PC-9 (cell line): ENCODE results near the gene DSN1. TPM values are rescaled to one million over a fixed set of nuclear protein-coding genes. Genes with fewer than 3 reads are reported as not detected.
A peak's percentile ranks its signal among the peaks of the same experiment; 100 is the strongest.

Experiments used
- BruUV-seq: library from RNA; stranded (reverse); fragments of 400-500 nt; replicated peaks from 2 replicates; lab custom pipeline; 2021; lab: Mats Ljungman, UMichigan
- CTCF ChIA-PET: fragments of 300-600 bp; sonication (Branson Sonifier 250); formaldehyde crosslinking; loops from one replicate; lab custom pipeline; 2022; ENCODE audit warnings: antibody characterized with exemption; lab: Charles Lee
- POLR2A ChIA-PET: fragments of 300-600 bp; sonication (Branson Sonifier 250); formaldehyde crosslinking; loops from one replicate; lab custom pipeline; 2022; ENCODE audit warnings: antibody characterized with exemption; ENCODE audit not compliant: unreplicated experiment; lab: Charles Lee
- DNase-seq, 2 experiments: peaks; one replicate each; pipeline versions ENCODE4 v3.0.0 to v3.0.0-alpha.2; 2015 to 2022; ENCODE audit warnings: mixed read lengths in 1 of 2
- H2AFZ ChIP-seq: fragments of 200-600 bp; sonication (generic); 2 replicates; pipeline ENCODE4 v1.8.1; 2017; ENCODE audit warnings: antibody characterized with exemption
- H3F3A ChIP-seq: fragments of 200-600 bp; sonication (generic); 2 replicates; pipeline ENCODE4 v1.8.1; 2017; ENCODE audit warnings: antibody characterized with exemption, mild to moderate bottlenecking, low read depth; ENCODE audit not compliant: insufficient read depth
- H3K27ac ChIP-seq: fragments of 200-600 bp; sonication (generic); 2 replicates; pipeline ENCODE4 v1.6.1; 2016; ENCODE audit warnings: mixed run types
- H3K27me3 ChIP-seq: fragments of 200-600 bp; sonication (generic); 2 replicates; pipeline ENCODE4 v1.6.1; 2016; ENCODE audit warnings: low read depth, mixed run types; ENCODE audit not compliant: insufficient read depth
- H3K36me3 ChIP-seq: fragments of 200-600 bp; sonication (generic); 2 replicates; pipeline ENCODE4 v1.6.1; 2016; ENCODE audit warnings: low read depth, mixed run types
- H3K4me1 ChIP-seq: fragments of 200-600 bp; sonication (generic); replicated peaks from 2 replicates; pipeline ENCODE4 v1.6.1; 2016; ENCODE audit warnings: mixed run types; ENCODE audit not compliant: insufficient read depth
- H3K4me2 ChIP-seq: fragments of 200-600 bp; sonication (generic); 2 replicates; pipeline ENCODE4 v1.6.1; 2017; ENCODE audit warnings: mixed run types
- H3K4me3 ChIP-seq: fragments of 200-600 bp; sonication (generic); 2 replicates; pipeline ENCODE4 v1.6.1; 2016; ENCODE audit warnings: mixed run types
- H3K79me2 ChIP-seq: fragments of 200-600 bp; sonication (generic); 2 replicates; pipeline ENCODE4 v1.6.1; 2017; ENCODE audit warnings: low read depth, mixed run types
- H3K9me2 ChIP-seq: fragments of 200-600 bp; sonication (generic); 2 replicates; pipeline ENCODE4 v1.8.1; 2017; ENCODE audit warnings: mild to moderate bottlenecking; ENCODE audit not compliant: insufficient read depth
- H3K9me3 ChIP-seq: fragments of 200-600 bp; sonication (generic); 2 replicates; pipeline ENCODE4 v1.8.1; 2016; ENCODE audit warnings: low read depth; ENCODE audit not compliant: insufficient read depth
- H4K20me1 ChIP-seq: fragments of 200-600 bp; sonication (generic); 2 replicates; pipeline ENCODE4 v1.8.1; 2017; ENCODE audit not compliant: insufficient read depth
- EZH2 ChIP-seq: fragments of 200-600 bp; sonication (generic); IDR thresholded peaks from 2 replicates; pipeline ENCODE4 v1.8.0; 2017; ENCODE audit warnings: antibody characterized with exemption, low read depth
- intact Hi-C: fragments of 100-400 bp; cut with micrococcal nuclease; formaldehyde crosslinking; loops from one replicate; pipeline ENCODE4 v1.10.0; 2022; ENCODE audit not compliant: unreplicated experiment
- total RNA-seq: library from RNA; stranded (reverse); gene quantifications from 2 replicates; pipeline ENCODE4 v1.2.3, GENCODE V29; 2021
- TF ChIP-seq, protein P1 (sequence below): fragments of 200-600 bp; sonication (generic); conservative IDR thresholded peaks from 2 replicates; pipeline ENCODE4 v1.6.1; 2017; ENCODE audit warnings: mixed run types, antibody characterized with exemption, mild to moderate bottlenecking, moderate library complexity

The DSN1 gene
- total RNA-seq, 1 experiment from 2014 or later: 32.4 TPM

DNA sequence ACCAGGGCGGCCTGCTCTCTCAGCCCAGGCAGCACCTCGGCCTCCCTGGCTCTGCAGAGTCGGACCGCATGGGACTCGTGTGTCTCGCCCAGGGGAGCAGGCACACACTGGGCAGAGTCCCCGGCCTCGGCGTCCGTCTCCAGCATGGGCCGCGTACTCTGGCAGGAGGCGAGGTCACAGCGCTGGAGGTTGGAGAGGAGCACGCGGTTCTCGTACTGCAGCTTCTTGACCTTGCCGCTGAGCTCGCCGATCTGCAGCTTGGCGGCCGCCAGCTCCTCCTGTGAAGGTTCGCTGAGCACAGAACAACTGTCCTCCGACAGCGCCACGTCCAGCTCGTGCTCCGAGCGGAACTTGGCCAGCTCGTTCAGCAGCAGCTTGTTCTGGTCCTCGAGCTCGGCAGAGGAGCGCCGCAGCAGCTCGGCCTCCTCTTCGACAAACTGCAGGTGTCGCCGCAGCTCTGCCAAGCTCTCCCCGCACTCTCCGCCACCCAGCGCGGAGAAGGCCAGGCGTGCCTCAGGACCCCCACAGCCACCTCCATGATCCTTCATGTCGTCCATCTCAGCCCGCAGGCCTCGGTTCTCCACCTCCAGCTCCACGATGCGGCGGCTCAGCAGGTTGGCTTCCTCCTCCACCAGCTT, 42.0 kb upstream of the DSN1 start:
- TF ChIP-seq, protein P1, sequence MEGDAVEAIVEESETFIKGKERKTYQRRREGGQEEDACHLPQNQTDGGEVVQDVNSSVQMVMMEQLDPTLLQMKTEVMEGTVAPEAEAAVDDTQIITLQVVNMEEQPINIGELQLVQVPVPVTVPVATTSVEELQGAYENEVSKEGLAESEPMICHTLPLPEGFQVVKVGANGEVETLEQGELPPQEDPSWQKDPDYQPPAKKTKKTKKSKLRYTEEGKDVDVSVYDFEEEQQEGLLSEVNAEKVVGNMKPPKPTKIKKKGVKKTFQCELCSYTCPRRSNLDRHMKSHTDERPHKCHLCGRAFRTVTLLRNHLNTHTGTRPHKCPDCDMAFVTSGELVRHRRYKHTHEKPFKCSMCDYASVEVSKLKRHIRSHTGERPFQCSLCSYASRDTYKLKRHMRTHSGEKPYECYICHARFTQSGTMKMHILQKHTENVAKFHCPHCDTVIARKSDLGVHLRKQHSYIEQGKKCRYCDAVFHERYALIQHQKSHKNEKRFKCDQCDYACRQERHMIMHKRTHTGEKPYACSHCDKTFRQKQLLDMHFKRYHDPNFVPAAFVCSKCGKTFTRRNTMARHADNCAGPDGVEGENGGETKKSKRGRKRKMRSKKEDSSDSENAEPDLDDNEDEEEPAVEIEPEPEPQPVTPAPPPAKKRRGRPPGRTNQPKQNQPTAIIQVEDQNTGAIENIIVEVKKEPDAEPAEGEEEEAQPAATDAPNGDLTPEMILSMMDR: no peak
- no peak for TF ChIP-seq EZH2
- BruUV-seq: no TSS peak
- no peak for DNase-seq
- Histone ChIP-seq H3K27ac (no peak overlapping the region), H3K79me2 (no peaks in the 10 kb centered on the region), H3K9me2 (no peaks in the 10 kb centered on the region), H3K36me3 (no peaks in the 10 kb centered on the region), H2AFZ (no peak overlapping the region), H3K27me3 (no peaks in the 10 kb centered on the region), H3K4me3 (no peak overlapping the region), H3K4me1 (peaks cover 57% of the 10 kb centered on the region), H3K9me3 (no peaks in the 10 kb centered on the region), H4K20me1 (no peaks in the 10 kb centered on the region), H3F3A (peaks cover 18% of the 10 kb centered on the region; the same call in 1 of the 2 replicates), H3K4me2 (no peak overlapping the region)
- ChIA-PET POLR2A (interaction anchor here (0.6 kb wide), 2 partner anchors 20 to 31 kb away, joined by 3 read pairs; no protein-coding TSS in a partner anchor), CTCF (no interaction called here)
- intact Hi-C loops: no loop called here

DNA sequence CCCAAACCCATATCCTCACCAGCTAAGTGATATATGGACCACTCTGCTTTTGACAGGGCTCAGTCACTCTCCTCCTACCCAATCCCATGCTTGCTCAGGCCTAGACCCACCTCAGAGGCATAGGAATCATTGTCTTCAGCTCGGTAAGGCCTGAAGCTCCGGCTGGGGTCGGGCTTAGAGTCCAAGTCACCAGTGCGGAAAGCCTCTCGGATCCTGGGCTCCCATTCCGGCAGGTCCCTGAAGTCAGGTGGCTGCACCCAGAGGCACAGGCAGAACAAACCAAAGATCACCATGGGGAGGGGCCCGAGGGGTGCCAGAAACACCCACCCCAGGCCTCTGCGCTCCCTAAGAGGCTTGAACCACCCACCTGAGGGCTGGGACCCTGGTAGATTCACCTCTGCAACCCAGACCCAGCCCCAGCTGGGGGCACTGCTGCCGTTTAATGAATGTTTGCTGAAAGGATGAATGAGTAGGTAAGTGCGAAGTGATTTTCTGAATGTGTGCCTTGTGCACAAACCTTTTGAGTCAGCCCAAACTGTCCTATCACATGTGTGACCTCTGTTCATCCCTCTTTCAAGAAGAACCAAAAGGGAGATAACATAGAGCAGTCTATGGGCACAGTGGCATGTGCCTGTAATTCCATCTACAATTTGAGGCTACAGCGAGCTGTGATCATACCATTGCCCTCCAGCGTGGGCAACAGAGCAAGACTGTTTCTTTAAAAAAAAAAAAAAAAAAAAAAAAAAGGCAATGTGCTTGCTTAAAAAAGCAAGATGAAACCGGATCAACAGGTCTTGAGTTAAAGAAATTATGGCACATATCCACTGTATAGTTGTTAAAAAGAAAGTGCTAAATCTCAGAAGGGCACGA, 39.3 kb upstream of the DSN1 start:
- Histone ChIP-seq H3K79me2 (no peaks in the 10 kb centered on the region), H3K27me3 (no peaks in the 10 kb centered on the region), H3K36me3 (no peaks in the 10 kb centered on the region), H3K4me1 (peaks cover 59% of the 10 kb centered on the region), H3F3A (peaks cover 25% of the 10 kb centered on the region; the same call in 1 of the 2 replicates), H3K9me3 (no peaks in the 10 kb centered on the region), H3K4me3 (no peak overlapping the region), H2AFZ (no peak overlapping the region), H3K9me2 (no peaks in the 10 kb centered on the region), H4K20me1 (no peaks in the 10 kb centered on the region), H3K4me2 (peak overlapping the region; percentile 57), H3K27ac (peak overlapping the region; percentile 60; the same call in 1 of the 2 replicates)
- intact Hi-C loops: loop anchor here (2.0 kb wide), 1 partner anchor 38 kb away; no protein-coding TSS in a partner anchor
- ChIA-PET POLR2A (interaction anchor here (0.6 to 0.9 kb wide), 3 partner anchors 21 to 69 kb away, joined by 3 to 20 read pairs (median 5); no protein-coding TSS in a partner anchor), CTCF (interaction anchor here (1.3 kb wide), 1 partner anchor 23 kb away, joined by 5 read pairs; no protein-coding TSS in a partner anchor)
- no TSS peak for BruUV-seq
- DNase-seq: peak; percentile 25 to 79
- TF ChIP-seq EZH2: no peak
- TF ChIP-seq, protein P1: no peak
